CD4-positive, alpha-beta memory T cell (primary cell): Measurements from ENCODE around the gene RAB26. TPM values are rescaled to one million over a fixed set of nuclear protein-coding genes. Genes with fewer than 3 reads are reported as not detected.

Experiments
- CTCF ChIA-PET: fragments of 350-600 bp; sonication (Branson Sonifier 250); formaldehyde crosslinking; loops from one replicate; lab custom pipeline; 2021; ENCODE audit warnings: inconsistent platforms; ENCODE audit not compliant: partially characterized antibody; lab: Charles Lee
- POLR2A ChIA-PET: fragments of 350-600 bp; sonication (Branson Sonifier 250); formaldehyde crosslinking; loops from one replicate; lab custom pipeline; 2021; ENCODE audit not compliant: partially characterized antibody; lab: Charles Lee
- DNase-seq, 5 donors: peaks; one replicate each; pipeline versions ENCODE4 v3.0.0 to v3.0.0-alpha.2; 2020 to 2022; ENCODE audit warnings: mixed read lengths in 1 of 5
- H3K27ac ChIP-seq: one replicate; pipeline ENCODE4 v1.7.0; 2013; ENCODE audit warnings: low read depth, low read length
- H3K27me3 ChIP-seq: 2 replicates; pipeline ENCODE4 v1.7.0; 2013; ENCODE audit warnings: mild to moderate bottlenecking, low read length, moderate library complexity; ENCODE audit not compliant: insufficient read depth
- H3K36me3 ChIP-seq: 2 replicates; pipeline ENCODE4 v1.7.0; 2013; ENCODE audit warnings: mild to moderate bottlenecking, low read length, moderate library complexity; ENCODE audit not compliant: insufficient read depth
- H3K4me1 ChIP-seq: 2 replicates; pipeline ENCODE4 v1.7.0; 2013; ENCODE audit warnings: mild to moderate bottlenecking, low read length, moderate library complexity; ENCODE audit not compliant: insufficient read depth
- H3K4me3 ChIP-seq, 2 donors: one replicate each; pipeline ENCODE4 v1.7.0; 2013; ENCODE audit warnings: low read length in 2 of 2, mild to moderate bottlenecking in 1 of 2
- H3K9me3 ChIP-seq, 2 donors: one replicate each; pipeline ENCODE4 v1.7.0; 2013; ENCODE audit warnings: low read length in 2 of 2, control low read depth in 1 of 2; ENCODE audit not compliant: control insufficient read depth in 1 of 2
- H3K27ac Mint-ChIP-seq, 7 donors: one replicate each; pipeline ENCODE4 v1.8.0; 2020 to 2021; ENCODE audit warnings: mixed read lengths in 7 of 7, mild to moderate bottlenecking in 6 of 7, inconsistent platforms in 3 of 7, moderate library complexity in 3 of 7
- H3K27me3 Mint-ChIP-seq, 2 donors: one replicate each; pipeline ENCODE4 v1.8.0; 2020 to 2021; ENCODE audit warnings: mixed read lengths in 2 of 2
- H3K36me3 Mint-ChIP-seq, 2 donors: one replicate each; pipeline ENCODE4 v1.8.0; 2020 to 2021; ENCODE audit warnings: mixed read lengths in 2 of 2, inconsistent platforms in 1 of 2, mild to moderate bottlenecking in 1 of 2
- H3K4me1 Mint-ChIP-seq, 4 donors: one replicate each; pipeline ENCODE4 v1.8.0; 2020 to 2021; ENCODE audit warnings: mixed read lengths in 4 of 4, mild to moderate bottlenecking in 1 of 4
- H3K4me3 Mint-ChIP-seq, 8 donors: one replicate each; pipeline ENCODE4 v1.8.0; 2020 to 2021; ENCODE audit warnings: mixed read lengths in 8 of 8, mild to moderate bottlenecking in 7 of 8, moderate library complexity in 6 of 8, inconsistent platforms in 3 of 8
- H3K9me3 Mint-ChIP-seq, 8 donors: one replicate each; pipeline ENCODE4 v1.8.0; 2020 to 2021; ENCODE audit warnings: mixed read lengths in 8 of 8, mild to moderate bottlenecking in 5 of 8, inconsistent platforms in 3 of 8, moderate library complexity in 1 of 8
- intact Hi-C: fragments of 100-400 bp; cut with micrococcal nuclease; formaldehyde crosslinking; loops from one replicate; pipeline ENCODE4 v1.15.1; 2023
- polyA plus RNA-seq, 2 donors: library from polyadenylated mRNA; unstranded; fragments of 300-500 nt; fragmentation: Illumina TruSeq; gene quantifications; one replicate each; pipeline ENCODE4 v1.2.3, GENCODE V29; 2021
- total RNA-seq, 2 experiments: library from RNA; stranded (reverse); gene quantifications; one replicate each; pipeline ENCODE4 v1.2.3, GENCODE V29; 2021

The RAB26 gene
- total and polyA plus RNA-seq, 4 experiments from 2014 or later = 0.44 to 0.77 (median 0.52) TPM; not detected in 1

DNA sequence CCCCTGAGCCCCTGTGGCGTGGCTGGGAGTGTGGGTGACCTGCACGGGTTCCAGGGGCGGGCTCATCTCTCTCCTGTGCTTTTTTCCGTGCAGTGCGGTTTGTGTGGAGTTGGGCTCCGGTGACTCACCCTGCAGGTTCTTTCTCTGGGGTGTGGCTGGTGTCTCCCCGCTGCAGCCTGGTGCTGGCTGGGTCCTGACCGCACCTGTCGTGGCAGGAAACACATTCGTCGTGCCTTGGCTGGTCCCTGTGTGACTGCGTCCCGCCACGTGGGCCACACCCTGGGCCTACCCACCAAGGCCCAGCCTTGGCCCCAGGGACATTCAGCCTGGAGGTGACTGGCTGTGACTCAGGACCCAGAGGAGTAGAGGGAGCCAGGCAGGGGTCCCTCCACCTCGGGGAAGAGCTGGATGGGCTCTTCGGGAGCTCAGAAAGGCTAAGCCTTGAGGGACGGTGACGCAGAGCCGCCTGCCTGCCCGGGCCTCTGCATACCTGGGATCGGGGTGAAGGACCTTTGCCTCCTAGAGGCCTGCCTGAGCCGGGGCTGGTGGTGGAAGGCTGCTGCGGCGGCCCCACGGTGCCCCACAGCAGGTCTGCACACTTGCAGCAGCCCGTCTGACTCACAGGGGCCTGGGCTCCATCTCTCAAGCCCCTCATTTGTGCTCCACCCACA, 14.9 kb downstream of the RAB26 start:
- H3K27ac Mint-ChIP-seq = peak overlapping the region in 4 of 7 donors; percentile 18 to 59 (median 52)
- intact Hi-C loops = no loop called here
- Histone ChIP-seq H3K27me3 (no peaks in the 10 kb centered on the region), H3K27ac (no peak overlapping the region), H3K36me3 (peaks cover 7% of the 10 kb centered on the region), H3K4me1 (peaks cover 3% of the 10 kb centered on the region), H3K9me3 (no peaks in the 10 kb centered on the region), H3K4me3 (no peak overlapping the region)
- no peaks in the 10 kb centered on the region for H3K27me3 Mint-ChIP-seq
- POLR2A ChIA-PET = no interaction called here
- H3K9me3 Mint-ChIP-seq = no peaks in the 10 kb centered on the region
- DNase-seq = peak in 3 of 5 donors; percentile 29 to 67 (median 34)
- H3K4me3 Mint-ChIP-seq = no peak overlapping the region
- CTCF ChIA-PET = interaction anchor here (1.1 kb wide), 1 partner anchor 23 kb away, joined by 4 read pairs; no protein-coding TSS in a partner anchor
- peaks cover 0 to 4% (median 1%) of the 10 kb centered on the region in 4 donors for H3K4me1 Mint-ChIP-seq
- H3K36me3 Mint-ChIP-seq = peaks cover 3 to 4% of the 10 kb centered on the region in 2 donors

GRCh38 chr16:2165861-2166260, 17.4 kb downstream of the RAB26 start:
- H3K9me3 Mint-ChIP-seq = no peaks in the 10 kb centered on the region
- no peaks in the 10 kb centered on the region for H3K4me1 ChIP-seq
- H3K4me3 Mint-ChIP-seq = peak overlapping the region in 1 of 8 donors; percentile 20
- H3K36me3 ChIP-seq = peaks cover 9% of the 10 kb centered on the region
- H3K9me3 ChIP-seq = no peaks in the 10 kb centered on the region
- CTCF ChIA-PET = no interaction called here
- peaks cover 3 to 5% of the 10 kb centered on the region in 2 donors for H3K36me3 Mint-ChIP-seq
- H3K27ac Mint-ChIP-seq = peak overlapping the region in 2 of 7 donors; percentile 7 to 76
- no peak overlapping the region for H3K27ac ChIP-seq
- no peaks in the 10 kb centered on the region for H3K27me3 Mint-ChIP-seq
- intact Hi-C loops = no loop called here
- POLR2A ChIA-PET = interaction anchor here (1.1 kb wide), 1 partner anchor 10 kb away, joined by 3 read pairs; the partner anchor contains the start of gene TRAF7
- DNase-seq = no peak
- peaks cover 0 to 4% (median 1%) of the 10 kb centered on the region in 4 donors for H3K4me1 Mint-ChIP-seq
- no peaks in the 10 kb centered on the region for H3K27me3 ChIP-seq
- no peak overlapping the region for H3K4me3 ChIP-seq

- DNase-seq = no peak
- Mint-ChIP-seq H3K27ac (peak overlapping the region in 3 of 7 donors; percentile 7 to 76 (median 15)), H3K4me3 (peak overlapping the region in 1 of 8 donors; percentile 20), H3K36me3 (peaks cover 3 to 5% of the 10 kb centered on the region in 2 donors), H3K9me3 (no peaks in the 10 kb centered on the region), H3K27me3 (no peaks in the 10 kb centered on the region), H3K4me1 (peaks cover 0 to 4% (median 1%) of the 10 kb centered on the region in 4 donors)
- intact Hi-C loops = no loop called here
- H3K27me3 ChIP-seq = no peaks in the 10 kb centered on the region
- no peaks in the 10 kb centered on the region for H3K9me3 ChIP-seq
- peaks cover 9% of the 10 kb centered on the region for H3K36me3 ChIP-seq
- no peak overlapping the region for H3K4me3 ChIP-seq
- H3K27ac ChIP-seq = no peak overlapping the region
- CTCF ChIA-PET = no interaction called here
- POLR2A ChIA-PET = interaction anchor here (1.1 kb wide), 1 partner anchor 11 kb away, joined by 3 read pairs; the partner anchor contains the start of gene TRAF7
- no peaks in the 10 kb centered on the region for H3K4me1 ChIP-seq
Measured at GRCh38 chr16:2166263-2167067, 18.0 kb downstream of the RAB26 start.

DNA sequence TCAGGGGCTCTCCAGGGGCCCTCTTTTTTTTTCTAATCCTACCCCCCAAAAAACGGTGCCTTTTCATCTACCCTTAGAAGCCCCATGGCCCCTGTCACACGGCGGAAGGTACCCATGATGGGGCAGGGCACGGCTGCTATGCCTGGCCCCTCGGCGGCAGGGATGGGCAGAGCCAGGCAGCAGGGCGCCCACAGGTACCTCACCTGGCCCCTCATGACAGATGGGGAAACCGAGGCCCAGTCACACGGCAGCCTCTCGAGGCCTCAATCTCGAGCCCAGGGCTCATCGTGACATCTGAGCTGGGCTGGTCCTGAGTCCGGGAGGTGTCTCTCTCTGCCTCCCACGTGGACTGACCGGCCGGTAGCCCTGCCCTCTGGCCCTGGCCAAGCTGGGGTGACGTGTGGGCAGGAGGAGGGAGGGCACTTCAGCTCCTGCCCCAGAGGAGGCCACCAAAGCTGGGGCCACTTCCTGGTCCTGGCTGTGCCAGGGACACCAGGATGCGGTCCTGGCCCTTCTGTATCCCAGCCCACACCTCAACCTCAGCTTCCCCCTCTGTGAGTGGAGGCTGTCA, 18.7 kb downstream of the RAB26 start:
- POLR2A ChIA-PET = interaction anchor here (1.2 kb wide), 1 partner anchor 12 kb away, joined by 7 read pairs; the partner anchor contains the start of gene TRAF7
- Histone ChIP-seq H3K36me3 (peaks cover 9% of the 10 kb centered on the region), H3K9me3 (no peaks in the 10 kb centered on the region), H3K4me3 (no peak overlapping the region), H3K4me1 (no peaks in the 10 kb centered on the region), H3K27ac (no peak overlapping the region), H3K27me3 (no peaks in the 10 kb centered on the region)
- CTCF ChIA-PET = interaction anchor here (1.2 kb wide), 1 partner anchor 12 kb away, joined by 3 read pairs; the partner anchor contains the start of gene TRAF7
- Mint-ChIP-seq H3K27ac (no peak overlapping the region), H3K36me3 (peaks cover 3 to 9% of the 10 kb centered on the region in 2 donors), H3K4me1 (peaks cover 0 to 4% (median 1%) of the 10 kb centered on the region in 4 donors), H3K27me3 (no peaks in the 10 kb centered on the region), H3K9me3 (no peaks in the 10 kb centered on the region), H3K4me3 (no peak overlapping the region)
- intact Hi-C loops = no loop called here
- DNase-seq = no peak

DNA sequence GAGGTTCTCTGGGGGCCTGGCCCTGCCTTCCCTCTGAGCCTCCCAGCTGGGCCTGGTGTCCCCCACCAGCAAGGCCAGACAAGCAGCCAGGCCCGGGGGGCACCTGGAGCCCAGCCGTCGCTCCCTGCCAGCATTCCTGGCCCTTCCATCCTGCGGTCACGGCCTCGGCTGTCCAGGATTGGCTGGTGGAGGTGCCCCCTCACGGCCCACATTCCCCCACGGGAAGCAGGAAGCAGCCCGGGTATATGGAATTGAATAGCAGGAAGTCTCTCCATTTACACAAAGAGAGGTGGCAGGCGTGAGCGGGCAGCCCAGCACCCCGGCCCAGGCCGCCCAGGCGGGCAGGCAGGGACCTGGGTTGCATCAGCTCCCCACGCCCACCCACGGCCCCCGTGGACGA, 21.7 kb downstream of the RAB26 start:
- Mint-ChIP-seq H3K36me3 (peaks cover 3 to 18% of the 10 kb centered on the region in 2 donors), H3K4me1 (no peaks in the 10 kb centered on the region), H3K9me3 (no peaks in the 10 kb centered on the region), H3K27me3 (no peaks in the 10 kb centered on the region), H3K27ac (no peak overlapping the region), H3K4me3 (no peak overlapping the region)
- no peaks in the 10 kb centered on the region for H3K9me3 ChIP-seq
- H3K27ac ChIP-seq = no peak overlapping the region
- intact Hi-C loops = no loop called here
- H3K4me1 ChIP-seq = no peaks in the 10 kb centered on the region
- DNase-seq = no peak
- no peaks in the 10 kb centered on the region for H3K27me3 ChIP-seq
- POLR2A ChIA-PET = no interaction called here
- CTCF ChIA-PET = no interaction called here
- peaks cover 13% of the 10 kb centered on the region for H3K36me3 ChIP-seq
- H3K4me3 ChIP-seq = no peak overlapping the region

DNA sequence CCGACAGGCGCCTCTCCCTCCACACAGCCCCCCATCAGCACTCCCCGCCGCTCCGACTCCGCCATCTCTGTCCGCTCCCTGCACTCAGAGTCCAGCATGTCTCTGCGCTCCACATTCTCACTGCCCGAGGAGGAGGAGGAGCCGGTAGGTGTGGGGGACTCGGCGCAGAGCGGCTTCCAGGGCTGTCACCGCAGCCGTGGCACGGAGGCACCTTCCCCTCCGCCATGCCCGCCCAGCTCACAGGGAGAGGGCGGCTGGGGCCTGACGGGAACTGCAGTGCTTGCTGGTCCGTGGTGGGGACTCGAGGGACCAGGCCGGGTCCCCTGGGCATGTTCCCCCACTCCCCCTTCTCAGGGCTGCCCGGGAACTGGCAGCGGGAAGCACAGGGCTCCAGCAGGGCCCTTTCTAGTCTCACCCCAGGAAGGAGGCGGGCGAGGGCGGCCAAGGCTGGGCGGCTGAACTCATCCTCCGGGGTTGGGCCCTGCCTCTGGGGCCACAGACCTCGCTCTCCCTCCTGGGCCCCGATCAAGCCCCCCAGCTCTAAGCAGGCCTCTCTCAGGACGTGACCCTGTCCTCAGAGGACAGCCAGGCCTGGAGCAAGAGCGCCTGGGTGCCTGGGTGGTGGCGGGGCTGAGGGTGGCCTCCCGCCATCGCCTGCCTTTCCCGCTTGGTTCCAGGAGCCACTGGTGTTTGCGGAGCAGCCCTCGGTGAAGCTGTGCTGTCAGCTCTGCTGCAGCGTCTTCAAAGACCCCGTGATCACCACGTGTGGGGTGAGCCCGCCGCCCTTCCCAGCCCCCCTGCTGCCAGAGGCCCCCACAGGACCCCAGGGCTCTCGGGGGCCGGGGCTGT, 22.4 kb downstream of the RAB26 start:
- Mint-ChIP-seq H3K4me1 (no peaks in the 10 kb centered on the region), H3K27me3 (no peaks in the 10 kb centered on the region), H3K36me3 (peaks cover 3 to 19% of the 10 kb centered on the region in 2 donors), H3K9me3 (no peaks in the 10 kb centered on the region), H3K27ac (no peak overlapping the region), H3K4me3 (no peak overlapping the region)
- DNase-seq = no peak
- H3K27me3 ChIP-seq = no peaks in the 10 kb centered on the region
- intact Hi-C loops = no loop called here
- H3K36me3 ChIP-seq = peaks cover 13% of the 10 kb centered on the region
- no peak overlapping the region for H3K27ac ChIP-seq
- POLR2A ChIA-PET = no interaction called here
- H3K4me1 ChIP-seq = no peaks in the 10 kb centered on the region
- CTCF ChIA-PET = no interaction called here
- H3K4me3 ChIP-seq = no peak overlapping the region
- H3K9me3 ChIP-seq = no peaks in the 10 kb centered on the region
